GM10266 (cell line): ENCODE results near the gene PNPLA2.

Source experiments
- DNase-seq: peaks from one replicate; pipeline ENCODE4 v3.0.0; 2012; ENCODE audit errors: extremely low spot score
- TF ChIP-seq, protein P1 (sequence below): IDR thresholded peaks from 2 replicates; pipeline ENCODE4 v1.5.1; 2012; ENCODE audit warnings: mild to moderate bottlenecking, low read depth; ENCODE audit not compliant: control insufficient read depth, insufficient read depth; ENCODE audit errors: missing control alignments

Gene PNPLA2

DNA sequence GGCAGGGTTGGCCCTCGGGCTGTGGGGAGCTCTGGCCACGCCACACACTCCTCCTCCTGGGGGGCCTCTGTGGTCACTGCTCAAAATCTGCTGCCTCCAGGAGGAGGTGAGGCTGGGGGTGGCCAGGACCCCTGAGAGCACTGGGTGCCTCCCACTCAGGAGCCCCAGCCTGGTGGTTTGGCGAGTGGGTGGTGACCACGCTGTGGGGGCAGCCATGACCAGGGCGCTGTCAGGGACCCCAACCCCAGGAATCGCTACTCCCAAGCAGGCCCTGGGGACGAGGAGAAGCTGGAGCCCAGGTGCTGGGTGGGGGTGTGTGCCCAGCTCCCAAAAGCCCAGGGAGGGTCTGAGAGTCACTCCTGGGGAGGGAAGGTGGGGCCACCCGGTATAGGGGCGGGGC is 54.1 kb downstream of the PNPLA2 start:
- TF ChIP-seq, protein P1, sequence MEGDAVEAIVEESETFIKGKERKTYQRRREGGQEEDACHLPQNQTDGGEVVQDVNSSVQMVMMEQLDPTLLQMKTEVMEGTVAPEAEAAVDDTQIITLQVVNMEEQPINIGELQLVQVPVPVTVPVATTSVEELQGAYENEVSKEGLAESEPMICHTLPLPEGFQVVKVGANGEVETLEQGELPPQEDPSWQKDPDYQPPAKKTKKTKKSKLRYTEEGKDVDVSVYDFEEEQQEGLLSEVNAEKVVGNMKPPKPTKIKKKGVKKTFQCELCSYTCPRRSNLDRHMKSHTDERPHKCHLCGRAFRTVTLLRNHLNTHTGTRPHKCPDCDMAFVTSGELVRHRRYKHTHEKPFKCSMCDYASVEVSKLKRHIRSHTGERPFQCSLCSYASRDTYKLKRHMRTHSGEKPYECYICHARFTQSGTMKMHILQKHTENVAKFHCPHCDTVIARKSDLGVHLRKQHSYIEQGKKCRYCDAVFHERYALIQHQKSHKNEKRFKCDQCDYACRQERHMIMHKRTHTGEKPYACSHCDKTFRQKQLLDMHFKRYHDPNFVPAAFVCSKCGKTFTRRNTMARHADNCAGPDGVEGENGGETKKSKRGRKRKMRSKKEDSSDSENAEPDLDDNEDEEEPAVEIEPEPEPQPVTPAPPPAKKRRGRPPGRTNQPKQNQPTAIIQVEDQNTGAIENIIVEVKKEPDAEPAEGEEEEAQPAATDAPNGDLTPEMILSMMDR = no peak
- DNase-seq = no peak

DNA sequence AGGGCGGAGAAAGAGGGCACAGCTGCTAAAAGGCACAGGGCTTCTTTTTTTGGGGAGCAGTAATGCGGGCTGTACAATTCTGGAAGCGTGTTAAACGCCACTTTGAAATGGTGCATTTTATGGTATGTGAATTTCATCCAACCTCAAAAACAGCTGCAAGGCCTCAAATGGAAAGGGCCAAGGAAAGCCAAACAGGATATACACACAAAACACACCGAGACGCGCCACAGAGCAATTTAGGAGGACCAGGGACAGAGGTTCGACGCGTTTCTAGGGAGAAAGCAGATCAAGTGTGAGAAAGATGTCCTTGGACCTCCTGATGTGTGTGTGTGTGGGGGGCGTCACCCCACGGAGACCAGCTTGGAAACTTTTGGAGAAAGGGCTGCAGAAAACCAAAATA is 55.0 kb downstream of the PNPLA2 start:
- no peak for DNase-seq
- TF ChIP-seq, protein P1 = no peak
